GM19351 (cell line): ENCODE data around the gene DYNLRB2.
A peak's percentile ranks its signal among the peaks of the same experiment; 100 is the strongest.

Experiments used
- ATAC-seq: cut with Tn5 transposase; IDR thresholded peaks from one replicate; pipeline ENCODE4 v1.9.1; 2021; ENCODE audit warnings: mild to moderate bottlenecking, moderate library complexity; ENCODE audit not compliant: unreplicated experiment

DYNLRB2 gene

DNA sequence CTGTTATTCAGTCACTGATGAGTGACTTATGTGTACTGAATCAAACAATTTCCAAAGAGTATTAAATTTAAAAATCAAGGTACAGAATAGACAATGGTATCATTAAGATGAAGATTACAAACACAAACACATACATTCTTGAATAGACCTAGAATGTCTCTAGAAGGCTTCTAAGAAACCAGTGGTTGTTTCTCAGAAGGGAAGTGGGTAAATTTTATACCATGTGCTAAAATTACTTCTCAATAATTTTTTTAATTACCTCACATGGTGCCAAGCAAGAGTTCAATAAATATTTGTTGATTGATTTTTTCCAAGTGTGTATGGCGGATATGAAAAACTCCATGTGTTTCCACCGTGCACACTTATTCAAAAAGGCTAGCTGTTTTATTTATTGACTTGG lies 6.4 kb downstream of the DYNLRB2 start:
- ATAC-seq, result no peak

DNA sequence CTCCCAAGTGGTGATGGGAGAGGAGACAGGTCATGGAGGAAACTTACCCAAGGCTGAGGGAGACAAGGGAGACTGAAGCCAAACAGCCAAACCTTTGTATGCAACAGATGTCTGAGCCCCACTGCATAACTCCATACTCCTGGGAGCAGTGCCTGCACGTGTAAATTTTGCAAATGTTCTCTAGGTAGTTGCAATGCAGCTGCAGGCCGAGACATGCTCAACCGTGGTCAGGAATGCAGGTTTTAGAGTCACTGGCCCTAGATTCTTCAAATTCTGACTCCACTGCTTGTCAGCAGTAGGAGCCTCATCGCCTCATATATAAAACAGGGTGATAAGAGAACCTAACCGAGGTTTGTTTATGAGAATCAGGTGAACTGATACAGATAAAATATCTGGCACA lies 11.5 kb downstream of the DYNLRB2 start:
- ATAC-seq, result no peak

DNA sequence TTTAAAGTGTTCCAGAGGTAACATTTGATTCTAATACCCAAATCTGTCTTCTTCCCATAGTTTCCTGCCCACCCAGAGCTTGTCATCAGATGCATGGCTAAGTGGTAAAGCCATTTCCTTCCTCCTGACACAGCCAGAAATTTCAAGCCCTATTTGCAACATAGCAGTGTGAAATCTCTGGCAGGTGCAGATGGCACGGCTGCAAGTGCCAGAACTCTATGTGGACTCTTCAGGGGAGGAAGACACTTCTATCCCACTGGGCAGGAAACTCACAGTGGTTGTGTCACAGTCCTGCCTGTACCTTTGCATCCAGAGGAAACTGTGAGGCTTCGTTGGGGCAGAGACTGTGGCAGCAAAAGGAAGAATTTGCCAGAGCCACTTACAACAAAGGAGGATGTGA lies 13.2 kb downstream of the DYNLRB2 start:
- no peak for ATAC-seq

DNA sequence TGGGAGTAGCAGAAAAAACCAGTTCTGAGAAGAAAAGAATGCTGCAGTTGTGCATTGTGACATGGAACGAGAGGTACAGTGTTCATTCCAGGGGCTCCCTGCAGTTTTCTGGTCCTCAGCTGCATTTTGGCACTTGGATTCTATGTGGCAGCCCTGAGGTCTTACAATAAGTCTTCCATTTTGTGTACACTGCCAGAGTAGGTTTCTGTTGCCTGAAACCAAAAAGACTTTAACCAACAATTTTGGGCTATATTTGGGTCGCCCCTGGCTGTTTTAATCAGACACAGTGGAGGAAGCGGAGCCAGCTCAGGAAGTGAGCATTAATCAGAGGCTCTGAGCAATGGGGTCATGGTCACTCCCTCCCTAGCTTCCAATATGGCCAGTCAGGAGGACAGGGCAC lies 15.7 kb downstream of the DYNLRB2 start:
- no peak for ATAC-seq

DNA sequence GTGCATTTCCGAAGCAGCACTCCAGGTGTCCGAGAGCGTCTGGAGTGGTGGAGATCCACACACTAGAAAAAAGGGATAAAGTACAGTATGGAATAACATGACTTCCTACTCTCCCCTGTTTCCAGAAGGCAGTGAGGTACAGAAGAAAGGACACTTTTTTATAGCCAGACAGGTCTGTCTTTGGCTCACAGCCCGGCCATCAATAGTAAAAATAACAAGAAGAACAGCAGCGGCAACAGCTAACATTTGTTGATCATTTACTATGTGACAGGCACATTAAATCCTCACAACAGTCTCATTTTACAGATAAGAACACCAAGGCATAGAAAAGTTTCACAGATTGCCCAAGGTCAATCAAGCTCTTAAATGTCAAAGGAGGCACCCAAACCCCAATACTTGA lies 16.2 kb downstream of the DYNLRB2 start:
- ATAC-seq, result no peak

DNA sequence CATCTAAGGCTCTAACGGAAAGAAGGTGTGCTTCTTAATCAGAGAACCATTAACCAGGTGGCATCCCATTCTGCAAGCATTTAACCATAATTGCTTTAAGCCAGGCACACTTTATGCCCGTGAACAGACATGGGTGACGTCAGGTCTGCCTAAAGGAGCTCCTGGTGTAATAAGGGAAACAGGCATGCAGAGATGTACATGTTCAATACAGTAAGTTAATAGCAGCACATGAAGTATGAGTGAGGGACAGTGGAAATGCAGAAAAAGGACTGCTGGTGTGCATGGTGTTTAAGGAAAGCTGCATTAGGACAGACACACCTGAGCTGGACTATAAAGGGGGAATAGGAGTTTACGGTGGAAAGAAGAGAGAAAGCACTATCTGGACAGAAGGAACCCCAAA lies 18.6 kb downstream of the DYNLRB2 start:
- no peak for ATAC-seq

DNA sequence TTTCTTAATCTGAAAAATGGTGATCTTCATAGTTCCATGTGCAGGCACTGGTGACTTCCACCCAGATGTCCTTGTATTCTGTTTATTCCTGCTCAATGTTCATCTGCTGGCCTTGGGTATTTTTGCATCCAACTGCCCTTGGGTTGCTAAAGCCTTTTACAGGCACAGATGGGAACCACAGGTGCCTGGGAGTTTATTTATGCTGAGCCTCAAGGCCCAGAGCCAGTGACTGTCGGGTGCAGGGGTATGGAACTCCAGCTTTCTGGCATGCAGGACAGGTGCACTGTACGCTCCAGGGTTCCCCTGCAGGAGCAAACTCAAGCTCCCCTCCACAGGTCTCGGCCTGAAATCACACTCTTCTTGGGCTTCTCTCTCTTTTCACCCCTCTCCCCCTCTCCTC lies 22.3 kb downstream of the DYNLRB2 start:
- no peak for ATAC-seq

DNA sequence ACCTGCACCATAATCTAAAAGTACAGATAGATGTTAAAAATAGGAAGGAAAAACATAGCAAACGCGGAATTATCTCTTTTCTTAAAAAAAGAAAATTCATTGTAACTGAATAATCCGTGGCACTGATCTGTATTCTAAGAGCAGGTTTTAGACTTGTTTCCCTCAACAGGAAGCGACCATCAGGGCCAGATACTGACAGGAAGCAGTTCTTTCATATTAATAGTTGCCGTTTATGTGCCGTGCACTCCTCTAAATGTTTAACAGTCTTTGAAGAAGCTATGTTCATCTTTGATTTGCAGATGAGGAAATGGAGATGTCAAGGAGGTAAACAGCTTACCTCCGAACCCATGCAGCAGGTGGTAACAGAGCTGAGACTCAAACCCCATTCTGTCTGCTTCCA lies 23.6 kb downstream of the DYNLRB2 start:
- no peak for ATAC-seq

DNA sequence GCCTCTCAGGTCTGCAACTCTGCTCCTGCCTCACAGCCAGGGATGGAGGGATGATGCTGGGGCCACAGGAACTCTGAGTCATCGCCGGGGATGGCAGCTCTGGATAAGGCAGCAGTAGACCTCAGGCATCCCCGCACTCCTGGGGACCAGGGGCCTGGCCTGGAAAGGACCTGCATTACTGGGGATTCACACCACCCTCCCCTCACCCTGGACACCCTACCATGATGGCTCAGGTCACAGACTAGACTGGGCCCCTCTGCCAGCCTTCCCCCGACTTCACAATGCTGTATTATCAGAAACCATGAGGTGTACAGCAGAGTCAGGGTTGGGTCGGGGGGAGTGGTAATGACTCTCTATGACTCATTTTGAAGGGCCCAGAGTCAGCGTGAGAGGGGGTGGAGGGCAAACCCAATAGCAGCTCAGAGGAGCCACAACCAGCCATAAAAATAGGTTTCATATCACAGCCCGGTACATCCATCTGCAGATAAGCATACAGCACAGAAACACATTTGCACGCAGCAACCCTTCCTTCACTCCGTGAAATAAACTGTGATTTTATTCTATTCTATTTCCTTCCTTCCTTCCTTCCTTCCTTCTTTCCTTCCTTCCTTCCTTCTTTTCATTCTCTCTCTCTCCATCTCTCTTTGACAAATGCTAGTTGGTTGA lies 28.8 kb downstream of the DYNLRB2 start:
- peak; percentile 95 for ATAC-seq

DNA sequence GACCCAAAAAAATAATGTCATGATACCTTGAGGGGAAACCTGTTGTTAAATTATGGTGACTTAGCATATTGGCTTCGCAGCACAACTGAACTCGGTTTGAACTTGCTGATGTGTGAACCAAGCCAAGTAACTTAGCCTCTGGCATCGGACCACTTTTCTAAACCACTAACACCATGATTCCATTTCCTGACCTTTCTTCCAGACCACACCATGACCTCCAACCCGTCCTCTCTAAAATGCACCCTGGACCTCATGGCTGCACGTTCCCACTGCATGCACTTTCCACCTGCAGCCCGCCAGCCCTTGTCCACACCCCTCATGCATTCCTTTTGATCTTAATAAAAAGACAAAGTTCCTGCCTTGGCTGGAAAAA lies 29.3 kb downstream of the DYNLRB2 start:
- peak; percentile 23 for ATAC-seq

DNA sequence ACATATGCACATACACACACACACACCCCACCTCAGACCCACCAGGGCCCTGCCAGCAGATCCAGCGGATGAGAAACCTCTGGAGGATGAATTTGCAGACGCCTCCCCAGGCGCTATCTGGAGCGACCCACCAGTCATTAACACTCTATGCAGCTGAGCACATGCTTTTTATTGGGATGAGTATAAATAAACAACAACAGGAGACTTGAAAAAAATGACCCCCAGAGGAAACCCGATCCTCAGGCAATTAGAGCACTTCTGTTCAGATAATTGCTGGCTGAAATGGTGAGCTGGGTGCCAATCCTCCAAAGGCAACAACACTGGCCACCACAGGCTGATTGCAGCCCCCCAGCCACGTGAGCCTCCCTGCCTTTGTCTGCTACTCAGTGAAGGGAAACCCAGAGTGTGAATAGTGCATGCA lies 32.9 kb downstream of the DYNLRB2 start:
- no peak for ATAC-seq

DNA sequence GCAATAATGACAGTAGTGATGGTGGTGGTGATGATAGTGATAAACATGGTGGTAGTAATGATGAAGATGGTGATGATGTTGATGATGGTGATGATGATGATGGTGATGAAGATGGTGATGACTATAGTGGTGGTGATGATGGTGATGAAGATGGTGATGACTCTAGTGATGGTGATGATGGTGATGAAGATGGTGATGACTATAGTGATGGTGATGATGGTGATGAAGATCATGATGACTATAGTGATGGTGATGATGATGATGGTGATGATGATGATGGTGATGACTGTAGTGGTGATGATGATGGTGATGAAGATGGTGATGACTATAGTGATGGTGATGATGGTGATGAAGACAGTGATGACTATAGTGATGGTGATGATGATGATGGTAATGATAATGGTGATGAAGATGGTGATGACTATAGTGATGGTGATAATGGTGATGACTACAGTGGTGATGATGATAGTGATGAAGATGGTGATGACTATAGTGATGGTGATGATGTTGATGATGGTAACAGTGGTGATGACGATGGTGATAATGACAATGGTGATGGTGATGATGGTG lies 35.6 kb downstream of the DYNLRB2 start:
- ATAC-seq, result no peak

DNA sequence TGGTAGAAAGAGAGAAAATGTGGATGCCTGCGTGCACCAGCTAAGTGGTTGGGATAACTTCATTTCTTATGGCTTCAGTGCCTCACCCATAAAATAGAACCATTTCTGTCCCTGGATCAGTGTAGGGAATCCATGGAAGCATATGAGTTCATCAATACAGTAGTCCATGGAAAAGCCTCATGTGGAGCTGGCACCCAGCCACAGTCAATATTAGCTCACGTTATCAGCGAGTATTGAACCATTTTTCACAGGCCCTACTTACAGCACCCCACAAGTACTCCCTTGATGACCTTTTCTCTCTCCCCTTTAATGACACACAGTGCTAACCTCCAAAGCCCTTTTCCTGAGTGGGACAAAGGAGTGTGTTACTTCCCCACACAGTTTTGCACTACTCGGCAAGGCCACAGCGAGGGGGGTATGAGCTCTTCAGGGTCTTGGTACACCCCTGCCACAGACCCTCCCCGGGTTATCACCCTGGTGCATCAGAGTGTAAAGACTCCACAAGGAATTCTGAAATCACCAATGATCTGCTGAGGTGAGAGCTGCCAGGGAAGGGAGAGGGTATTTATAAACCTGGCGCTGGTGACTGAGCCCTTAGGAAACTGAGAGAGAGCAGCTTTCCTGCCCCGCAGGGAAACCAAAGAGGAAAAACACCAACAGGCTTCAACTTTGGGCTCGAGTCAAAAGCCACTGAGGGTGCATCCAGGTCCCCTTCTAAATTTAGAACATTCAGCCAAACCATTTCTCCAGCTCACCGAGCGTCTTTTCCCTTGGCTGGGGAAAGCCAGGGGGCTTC lies 36.9 kb downstream of the DYNLRB2 start:
- ATAC-seq, result no peak

DNA sequence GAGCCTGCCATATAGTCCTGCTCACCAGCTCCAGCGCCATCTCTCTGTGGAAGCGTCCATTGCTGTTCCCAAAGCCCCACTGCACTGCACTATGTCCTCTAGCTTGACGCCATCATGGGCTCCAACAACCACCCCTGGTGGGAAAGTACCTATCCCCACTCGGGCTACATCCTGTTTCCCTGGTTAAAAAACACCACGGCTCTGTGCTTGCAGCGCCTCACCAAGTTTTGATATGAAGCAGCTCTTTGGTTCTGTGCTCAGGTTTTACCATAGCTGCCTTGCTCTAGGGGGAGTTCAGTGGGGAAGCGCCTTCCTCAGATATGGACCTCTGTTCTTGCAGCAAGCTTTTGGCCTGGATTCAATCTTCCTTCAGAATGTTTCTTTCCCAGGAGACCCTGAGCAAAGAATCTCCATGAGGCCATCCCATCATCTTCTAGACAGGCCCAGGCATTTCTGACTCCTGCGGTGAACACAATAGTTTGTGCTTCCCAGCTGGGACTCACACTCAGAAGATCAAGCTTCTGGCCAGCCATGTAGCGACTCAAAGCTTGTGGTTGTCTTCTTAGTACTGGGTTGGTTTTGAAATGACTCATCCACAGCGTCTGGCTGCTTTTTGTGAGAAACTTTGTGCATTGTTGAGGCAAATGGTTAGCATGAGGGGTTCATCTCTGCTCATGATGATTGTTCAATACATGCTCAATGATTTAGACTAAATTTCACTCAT lies 39.5 kb downstream of the DYNLRB2 start:
- peak; percentile 85 for ATAC-seq

DNA sequence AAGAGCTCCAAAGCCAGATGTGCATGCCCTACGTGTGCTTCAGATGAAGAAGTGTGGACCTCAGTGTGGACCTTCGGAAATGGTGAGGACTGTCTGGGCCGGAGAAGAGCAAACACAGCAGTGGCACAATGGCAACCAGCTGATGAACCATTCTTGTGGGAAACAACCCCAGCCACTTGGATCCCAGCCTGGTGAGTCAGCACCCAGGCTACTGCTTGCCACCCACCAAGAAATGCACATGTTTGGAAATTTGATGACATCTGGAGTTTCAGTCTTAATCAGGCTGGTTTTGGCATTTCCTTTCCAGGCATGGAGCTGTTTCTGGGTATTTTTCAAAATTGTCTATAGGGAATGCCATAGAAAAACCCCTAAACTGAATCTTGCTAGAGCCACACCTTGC lies 42.7 kb downstream of the DYNLRB2 start:
- ATAC-seq, result no peak

DNA sequence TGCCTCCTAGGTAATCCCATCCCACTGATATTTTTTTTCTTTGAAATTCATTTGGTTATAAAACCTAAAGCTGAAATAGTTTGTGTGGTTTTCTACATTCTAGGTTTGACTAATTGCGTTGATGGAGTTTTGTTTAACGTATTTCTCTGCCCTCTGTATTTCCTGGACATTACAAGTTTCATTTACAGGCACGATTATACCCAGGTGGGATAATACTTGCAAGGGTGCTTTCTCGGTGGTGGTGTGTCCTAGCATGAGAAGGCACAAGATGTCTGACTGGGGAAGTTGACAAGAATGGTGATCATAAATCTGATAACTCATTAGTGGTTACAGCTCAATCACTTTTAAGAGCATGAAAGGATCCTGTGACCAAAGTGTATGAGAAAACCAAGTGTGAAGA lies 45.0 kb downstream of the DYNLRB2 start:
- ATAC-seq, result peak; percentile 68

DNA sequence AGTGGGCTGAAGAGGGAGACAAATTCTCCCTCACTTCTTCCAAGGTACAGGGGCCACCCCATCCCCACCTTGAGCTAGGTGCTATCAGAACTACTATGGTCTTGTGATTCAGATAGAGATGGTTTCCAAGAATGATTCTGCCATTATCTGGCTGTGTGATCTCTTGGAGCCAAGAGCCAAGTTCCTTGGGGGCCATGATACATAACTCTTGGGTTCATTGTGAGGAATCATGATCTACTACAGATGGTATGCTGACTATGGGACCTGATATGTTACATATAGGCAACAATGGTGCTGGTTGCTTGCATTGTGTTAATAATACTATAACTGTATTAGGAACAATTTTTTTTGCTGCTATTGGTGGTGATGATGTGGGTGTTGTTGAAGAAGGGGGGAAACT lies 45.7 kb downstream of the DYNLRB2 start:
- no peak for ATAC-seq

DNA sequence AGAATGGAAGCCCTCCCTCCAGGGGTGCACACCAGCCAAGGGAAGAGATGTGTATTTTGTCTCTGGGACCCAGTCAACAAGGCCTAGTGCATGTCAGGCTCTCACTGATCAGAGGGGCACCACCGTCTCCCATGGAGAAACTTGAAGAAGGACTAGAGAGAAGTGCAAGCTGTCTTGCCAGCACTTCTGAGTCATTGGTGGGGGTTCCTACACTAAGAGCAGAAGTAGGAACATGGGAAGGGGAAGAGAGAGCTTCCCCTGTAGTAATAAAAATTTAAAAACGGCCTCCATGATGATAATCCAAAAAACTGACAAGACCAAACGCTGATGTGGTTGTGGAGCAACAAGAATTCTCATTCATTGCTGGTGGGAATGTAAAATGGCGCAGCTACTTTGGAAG lies 46.3 kb downstream of the DYNLRB2 start:
- no peak for ATAC-seq

DNA sequence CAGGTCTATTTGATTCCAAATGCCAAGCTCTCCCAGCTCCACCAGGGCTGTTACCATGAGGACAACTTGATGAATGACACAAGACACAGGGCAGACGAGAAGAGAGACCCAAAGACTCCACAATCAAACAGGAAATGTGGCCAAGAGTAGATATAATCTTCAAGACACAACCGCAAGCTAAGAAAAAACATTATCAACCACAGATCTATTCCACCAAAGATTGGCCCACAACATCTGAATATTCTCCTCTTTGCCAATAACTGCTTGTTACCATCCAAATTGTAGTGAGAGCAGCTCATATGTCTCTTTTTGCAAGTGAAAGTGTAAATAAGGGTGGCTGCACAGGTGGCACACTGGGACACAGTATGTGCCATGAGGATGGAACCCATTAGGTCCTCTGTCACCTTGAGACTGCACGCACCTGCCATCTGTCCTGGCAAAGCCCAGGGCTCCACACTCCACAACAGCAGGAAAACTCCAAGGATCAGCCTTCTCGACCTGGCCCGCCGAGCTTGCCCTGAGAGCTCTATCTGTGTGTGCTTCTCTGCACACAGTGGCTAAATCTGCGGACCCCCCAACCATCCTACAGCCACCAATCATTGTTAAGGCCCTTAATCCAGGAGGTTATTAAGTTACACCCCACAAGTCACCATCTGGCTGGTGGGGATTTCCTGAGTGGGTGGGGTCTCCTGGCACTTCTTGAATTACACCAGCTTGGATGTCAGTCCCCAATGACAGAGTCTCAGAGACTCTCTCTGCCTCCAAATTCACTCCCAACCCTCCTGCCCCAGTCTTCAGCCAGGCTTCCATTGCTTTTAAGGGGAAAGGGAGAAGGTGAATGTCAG lies 50.5 kb downstream of the DYNLRB2 start:
- peak; percentile 58 for ATAC-seq

DNA sequence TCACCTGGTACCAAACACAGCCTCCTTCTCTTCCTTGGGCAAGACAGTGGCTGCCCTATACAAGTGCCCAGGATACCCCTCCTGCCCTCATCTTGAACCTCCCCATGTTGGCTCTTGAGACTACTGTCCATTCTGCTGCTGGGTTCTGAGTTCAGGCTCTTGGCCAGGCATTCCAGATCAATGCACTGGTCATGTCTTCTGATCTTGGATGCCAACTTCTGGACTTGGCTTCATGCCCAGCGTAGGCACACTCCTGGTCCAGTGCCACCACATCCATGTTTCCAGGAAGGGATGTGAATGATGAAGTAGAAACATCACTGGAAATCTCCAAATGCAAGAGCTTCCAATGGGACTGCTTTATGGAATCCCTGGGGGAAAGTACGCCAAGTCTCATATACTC lies 51.5 kb downstream of the DYNLRB2 start:
- no peak for ATAC-seq

DNA sequence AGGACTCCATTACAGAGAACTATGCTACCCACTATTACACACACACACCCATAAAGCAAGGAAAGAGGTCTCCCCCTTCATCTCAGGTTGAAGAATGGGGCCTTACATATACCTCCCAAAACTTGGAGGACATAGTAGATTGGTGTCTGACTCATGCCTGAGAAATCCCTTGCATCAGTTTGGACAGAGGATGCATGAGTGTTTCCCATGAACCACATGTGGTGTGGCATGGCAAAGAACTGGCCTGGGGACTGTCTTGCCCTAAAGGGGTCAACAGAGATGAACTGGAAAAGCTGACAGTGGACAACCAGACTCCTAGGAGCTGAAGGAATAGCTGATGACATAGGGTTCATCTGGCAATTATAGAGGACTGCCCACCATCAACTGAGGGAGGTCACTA lies 54.0 kb downstream of the DYNLRB2 start:
- ATAC-seq, result no peak
